ENCODE data around the gene ALG9.

The ALG9 gene

DNA sequence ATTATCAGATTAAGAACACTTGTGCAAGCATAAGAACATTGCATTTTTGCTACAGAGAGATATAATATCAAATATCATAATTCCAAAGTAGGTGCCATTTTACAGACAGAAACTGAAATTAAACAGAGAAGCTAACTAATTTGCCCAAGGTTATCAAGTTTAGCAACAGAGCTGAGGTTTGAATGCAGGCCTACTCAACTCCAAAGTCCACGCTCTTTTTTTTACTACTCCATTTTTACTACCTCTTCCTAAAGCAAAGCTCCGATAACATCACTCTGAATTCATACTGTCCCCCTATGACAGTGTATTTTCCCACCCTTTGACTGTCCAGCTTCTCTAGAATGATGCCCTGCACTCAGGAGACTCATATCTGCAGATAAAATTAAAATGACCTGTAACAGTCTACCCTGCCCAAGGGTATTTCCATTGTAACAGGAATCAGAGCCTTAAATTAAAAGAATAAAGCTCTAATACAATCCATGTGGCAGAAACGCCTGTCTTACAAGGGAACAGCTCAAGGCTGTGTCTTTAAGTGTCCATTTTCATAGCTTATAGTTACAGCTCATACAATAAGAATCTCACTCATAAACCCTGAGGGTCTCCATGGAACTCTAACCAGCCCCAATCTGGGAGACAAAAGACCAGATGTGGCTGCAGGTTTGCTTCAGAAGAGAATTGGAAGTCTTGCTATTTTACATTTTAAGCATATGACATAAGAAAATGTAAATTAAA lies 36.8 kb downstream of the ALG9 start:
- DNase-seq, result no peak

DNA sequence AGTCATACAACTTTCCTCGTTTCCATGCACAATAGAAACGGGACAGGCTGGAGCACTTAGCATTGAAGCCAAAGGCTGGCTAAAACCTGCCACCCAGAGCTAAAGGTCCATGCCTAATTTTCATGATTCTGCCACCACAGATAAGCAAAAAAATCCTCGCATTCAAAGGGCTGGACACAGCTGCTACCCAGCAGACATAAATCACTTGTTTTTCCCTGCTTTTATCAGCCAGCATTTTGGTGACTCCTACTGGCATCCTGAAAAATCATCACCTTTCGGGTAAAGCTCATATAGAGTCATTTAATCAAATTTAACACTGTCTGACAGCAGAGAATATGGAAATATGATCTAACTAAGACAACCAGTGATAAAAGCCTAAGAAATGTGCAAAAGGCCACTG lies 37.9 kb downstream of the ALG9 start:
- DNase-seq, result no peak

DNA sequence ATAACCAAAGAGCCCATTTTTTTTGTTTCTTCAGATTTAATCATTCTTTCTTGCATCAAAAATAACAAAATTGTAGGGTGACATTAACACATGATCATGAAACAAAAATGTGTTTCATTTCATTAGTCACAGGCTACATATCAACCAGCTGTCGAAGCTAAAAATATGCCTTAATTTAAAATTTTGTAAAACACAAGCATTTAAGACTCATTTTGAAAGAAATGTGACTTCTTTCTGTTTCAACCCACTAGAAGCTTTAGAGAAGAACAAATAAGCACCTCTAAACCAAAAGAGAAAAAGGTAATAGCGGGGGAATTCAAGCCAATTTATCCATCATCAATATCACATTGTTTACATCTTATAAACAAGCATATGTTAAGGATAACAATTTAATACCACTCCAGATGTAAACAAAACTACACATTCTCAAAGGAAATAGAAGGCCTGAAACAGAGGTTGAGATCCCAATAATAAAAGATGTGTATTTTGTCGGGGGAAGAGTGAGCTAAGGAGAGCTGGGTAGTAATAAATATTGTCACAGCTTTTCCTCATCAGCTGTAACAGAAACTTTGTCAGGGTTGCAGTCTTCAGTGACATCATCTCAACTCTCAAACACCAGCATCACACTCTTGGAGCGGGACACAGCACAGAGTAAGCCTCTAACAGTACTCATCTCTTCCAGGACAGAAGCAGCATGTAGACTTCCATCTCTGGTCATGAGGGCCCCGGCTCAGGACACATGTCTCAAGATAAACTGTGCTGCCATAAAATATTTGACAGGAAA lies 42.0 kb downstream of the ALG9 start:
- DNase-seq, result no peak

DNA sequence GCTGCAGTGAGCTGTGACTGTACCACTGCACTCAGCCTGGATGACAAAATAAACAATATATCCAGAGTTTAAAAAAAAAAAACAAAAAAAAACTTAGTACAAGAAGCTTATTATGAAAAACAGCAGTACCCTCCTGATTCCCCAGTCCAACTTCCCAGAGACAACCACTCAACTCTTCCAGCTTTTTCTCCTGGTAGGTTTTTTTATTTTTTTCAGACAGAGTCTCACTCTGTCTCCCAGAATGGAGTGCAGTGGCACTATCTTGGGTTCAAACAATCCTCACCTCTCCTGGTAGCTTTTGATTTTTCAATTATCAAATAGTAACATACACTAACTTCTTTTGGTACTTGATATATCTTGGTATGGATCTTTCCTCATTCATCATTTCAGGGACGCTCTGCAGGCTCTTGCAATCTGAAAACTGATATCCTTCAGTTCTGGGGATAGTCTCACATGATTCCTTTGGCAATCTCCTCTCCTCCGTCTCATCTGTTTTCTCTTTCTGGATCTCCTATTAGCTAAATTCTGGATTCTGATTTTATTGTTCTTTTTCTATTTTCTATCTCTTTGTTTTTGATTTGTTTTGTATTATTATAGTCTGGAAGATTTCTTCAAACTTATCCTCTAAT lies 44.9 kb downstream of the ALG9 start:
- DNase-seq, result no peak

DNA sequence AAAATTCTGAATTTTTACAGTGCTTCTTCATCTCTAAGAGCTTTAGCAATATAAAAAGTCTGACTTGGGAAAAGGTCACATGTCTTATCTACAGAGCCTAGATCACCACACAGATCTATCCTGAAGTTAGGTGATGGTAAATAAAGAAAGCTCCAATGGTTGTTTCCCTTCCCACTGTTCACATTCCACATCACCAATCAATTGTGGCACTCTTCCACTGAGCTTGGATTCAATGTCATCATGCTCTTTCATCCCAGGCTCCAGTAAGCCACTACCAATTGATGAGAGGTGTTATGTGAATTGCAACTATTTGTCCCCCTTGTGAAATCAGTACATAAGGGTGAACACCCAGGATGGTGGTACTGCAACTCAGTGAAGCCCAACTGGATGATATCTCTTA lies 47.8 kb downstream of the ALG9 start:
- DNase-seq, result no peak

- DNase-seq, result no peak
These were observed 48.2 kb downstream of the ALG9 start for GRCh38 chr11:111823131-111823530.

- DNase-seq, result no peak
These were observed 51.5 kb downstream of the ALG9 start for GRCh38 chr11:111819829-111820237.

DNA sequence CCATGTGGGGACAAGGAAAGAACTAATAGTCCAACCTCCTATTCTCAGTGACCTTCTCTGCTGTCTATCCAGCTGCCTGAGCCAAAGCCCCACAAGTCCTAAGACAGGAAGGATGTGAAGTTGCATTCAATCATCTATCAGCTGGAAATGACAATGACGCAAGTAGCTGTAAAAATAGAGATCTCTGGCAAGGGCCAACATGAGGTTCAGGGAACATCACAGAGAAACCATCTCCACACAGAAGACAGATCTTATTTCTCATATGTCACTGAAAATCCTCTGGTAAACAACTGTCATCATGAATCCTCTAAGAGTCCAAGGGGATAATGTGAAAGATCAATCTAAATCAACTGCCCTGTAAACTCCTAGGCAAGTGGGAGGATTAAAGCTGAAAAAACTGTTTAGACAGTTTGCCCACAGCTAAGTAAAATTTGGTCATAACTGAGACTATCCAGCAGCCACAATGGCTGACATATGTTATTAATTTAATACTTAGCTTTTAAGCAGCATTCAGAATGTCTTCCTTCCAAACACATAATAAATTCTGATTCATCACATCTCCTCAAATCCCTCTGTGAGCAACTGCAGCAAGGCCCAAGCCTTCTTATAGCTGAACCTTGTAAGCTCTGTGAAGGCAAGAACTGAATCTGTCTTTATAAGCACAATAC lies 52.1 kb downstream of the ALG9 start:
- DNase-seq, result no peak

- no peak for DNase-seq
These were observed 55.9 kb downstream of the ALG9 start for GRCh38 chr11:111815489-111815888.

- no peak for DNase-seq
These were observed 56.6 kb downstream of the ALG9 start for GRCh38 chr11:111814557-111815320.

DNA sequence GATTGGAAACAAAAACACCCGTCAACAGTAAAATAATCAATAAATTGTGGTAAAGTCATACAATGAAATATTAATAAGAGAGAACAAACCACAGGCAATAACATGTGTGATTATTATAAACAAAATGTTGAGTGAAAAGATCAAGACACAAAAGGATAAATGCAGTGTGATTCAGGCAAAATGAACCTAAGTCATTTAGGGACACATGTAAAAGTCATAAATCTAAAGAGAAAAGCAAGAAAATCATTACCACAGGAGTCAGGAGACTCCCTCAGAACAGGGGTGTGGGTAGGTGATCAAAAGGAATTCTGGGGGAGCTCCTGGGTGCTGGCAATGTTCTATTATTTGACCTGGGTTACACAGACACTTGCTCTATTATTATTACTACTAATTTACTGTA lies 57.3 kb downstream of the ALG9 start:
- no peak for DNase-seq

GRCh38 chr11:111812211-111812610 lies 59.2 kb downstream of the ALG9 start:
- DNase-seq, result no peak

DNA sequence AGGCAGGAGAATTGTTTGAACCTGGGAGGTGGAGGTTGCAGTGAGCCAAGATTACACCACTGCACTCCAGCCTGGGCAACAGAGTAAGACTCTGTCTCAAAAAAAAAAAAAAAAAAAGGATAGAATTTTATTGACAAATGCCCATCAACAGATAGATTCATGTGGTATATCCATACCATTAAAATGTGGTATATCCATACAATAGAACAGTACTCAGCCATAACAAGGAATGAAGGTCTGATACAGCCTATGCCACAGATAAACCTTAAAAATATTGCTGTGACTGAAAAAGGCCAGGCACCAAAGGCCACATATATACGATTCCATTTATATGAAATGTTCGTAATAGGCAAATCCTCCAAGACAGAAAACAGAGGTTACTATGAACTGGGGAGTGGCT lies 59.9 kb downstream of the ALG9 start:
- DNase-seq, result no peak

GRCh38 chr11:111808834-111809233 lies 62.5 kb downstream of the ALG9 start:
- no peak for DNase-seq

GRCh38 chr11:111808063-111808588 lies 63.3 kb downstream of the ALG9 start:
- DNase-seq, result no peak

- no peak for DNase-seq
These were observed 64.3 kb downstream of the ALG9 start for GRCh38 chr11:111807076-111807475.

- DNase-seq, result no peak
These were observed 70.2 kb downstream of the ALG9 start for GRCh38 chr11:111801135-111801534.

DNA sequence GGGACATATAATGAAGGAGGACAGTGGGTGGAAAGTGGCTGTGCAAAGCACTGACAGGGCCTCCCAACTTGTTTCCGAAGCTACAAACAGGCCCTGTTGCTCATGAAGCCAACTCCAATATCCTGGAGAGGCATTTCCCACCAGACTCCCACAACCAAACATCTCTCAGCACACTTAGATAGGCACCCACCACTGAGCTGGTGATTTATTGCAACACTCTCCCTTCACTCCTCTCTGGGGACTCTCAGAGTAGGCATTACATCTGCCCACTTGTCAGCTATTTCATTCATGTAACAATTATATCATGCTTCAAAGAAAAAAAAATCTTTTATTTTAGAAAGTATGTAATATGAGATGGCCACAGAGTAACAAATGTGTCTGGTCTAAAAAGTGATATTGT lies 73.1 kb downstream of the ALG9 start:
- DNase-seq, result no peak

GRCh38 chr11:111797145-111797581 lies 74.2 kb downstream of the ALG9 start:
- no peak for DNase-seq

DNA sequence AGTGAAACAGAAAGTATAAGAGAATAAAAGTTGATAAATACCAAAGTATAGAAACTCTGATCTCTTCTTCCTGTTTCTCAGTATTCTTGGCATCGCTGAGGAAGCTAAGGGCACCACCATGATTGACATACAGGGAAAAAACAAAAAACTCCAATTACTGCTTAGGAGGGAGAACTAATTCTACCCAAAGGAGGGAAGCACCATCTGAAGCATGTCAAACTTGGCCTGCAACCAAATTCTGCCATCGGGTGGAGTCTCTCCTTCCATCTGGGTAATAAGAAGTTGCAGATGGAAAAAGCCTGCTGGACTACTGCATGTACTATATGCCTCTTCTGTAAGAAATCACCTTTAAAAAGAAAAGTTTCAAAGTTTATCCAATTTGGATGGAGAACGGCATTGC lies 74.7 kb downstream of the ALG9 start:
- no peak for DNase-seq

DNA sequence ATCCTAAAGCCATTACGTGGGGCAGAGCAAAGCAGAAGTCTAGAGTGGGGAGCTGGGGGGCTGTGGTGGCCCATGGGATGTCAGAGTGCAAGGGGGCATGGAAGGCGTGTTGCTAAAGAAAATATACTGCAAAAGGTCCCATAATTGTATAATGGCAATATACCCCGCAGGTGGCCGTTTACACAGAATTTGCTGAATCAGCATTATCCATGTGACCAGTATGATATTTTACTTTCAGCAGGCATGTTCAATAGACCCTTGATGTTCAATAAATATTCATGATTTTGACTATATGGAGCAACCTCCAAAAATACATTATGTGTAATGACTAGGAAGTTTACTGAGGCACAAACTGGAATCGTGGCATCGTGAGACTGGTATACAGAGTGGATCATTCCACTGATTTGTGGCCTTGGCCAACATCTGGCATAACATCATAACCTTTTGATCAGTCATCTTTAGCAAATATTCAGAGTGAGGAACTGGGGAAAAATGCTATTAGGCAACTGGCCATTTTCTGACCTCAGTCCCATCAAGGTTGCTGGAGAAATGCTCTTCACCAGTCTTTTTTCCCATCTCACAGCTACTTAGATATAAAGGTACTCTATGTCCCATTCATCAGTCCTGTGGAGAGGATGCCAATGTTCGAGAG lies 75.9 kb downstream of the ALG9 start:
- no peak for DNase-seq

DNA sequence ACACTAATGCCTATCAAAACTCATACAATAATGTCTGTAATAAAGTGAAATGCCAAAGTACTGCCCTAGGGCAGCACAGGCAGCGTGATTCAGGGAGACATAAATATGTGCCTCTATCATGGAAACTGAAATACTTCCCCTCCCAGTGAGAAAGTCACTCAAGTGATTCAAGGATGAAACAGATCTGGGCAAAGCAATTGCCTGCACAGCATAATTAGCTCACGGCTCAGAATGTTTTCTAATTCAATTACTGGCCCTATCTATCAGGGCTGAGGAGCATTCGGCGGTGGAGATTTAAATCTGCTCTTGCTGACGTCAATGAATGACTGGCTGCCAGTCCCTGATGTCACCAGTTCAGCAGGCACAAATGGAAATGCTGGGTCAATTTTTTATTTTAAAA lies 77.5 kb downstream of the ALG9 start:
- no peak for DNase-seq

Measured in stimulated activated CD4-positive, alpha-beta T cell treated with anti-CD3 and anti-CD28 coated beads, Interleukin-2, amount 100 ng/mL, for 48 hours (primary cell).